Naive thymus-derived CD8-positive, alpha-beta T cell (primary cell): ENCODE results near the gene IRS2. TPM values are rescaled to one million over a fixed set of nuclear protein-coding genes. Genes with fewer than 3 reads are reported as not detected.
A peak's percentile ranks its signal among the peaks of the same experiment; 100 is the strongest.
"Not testable (repeated sequence)": the region's sequence is repeated elsewhere in the genome, so short reads cannot be mapped to it uniquely, and the experiment has no call there.

Source experiments
- ATAC-seq, 2 donors: fragments of 150-1000 bp; cut with Tn5 transposase in 1 of 2; sonication (Bioruptor Pico), chemical (Tn5 transposase) in 1 of 2; 1 replicate in 1 of 2; 2 replicates in 1 of 2; pipeline ENCODE4 v1.10.0; 2021; ENCODE audit warnings: mild to moderate bottlenecking in 2 of 2, moderate library complexity in 2 of 2
- POLR2A ChIA-PET: fragments of 350-600 bp; sonication (Branson Sonifier 250); formaldehyde crosslinking; loops from one replicate; lab custom pipeline; 2021; ENCODE audit warnings: antibody characterized with exemption; lab: Charles Lee
- DNase-seq, 10 donors: peaks; one replicate each; pipeline versions ENCODE4 v3.0.0 to v3.0.0-alpha.2; 2020 to 2022
- H3K27ac Mint-ChIP-seq, 10 donors: one replicate each; pipeline ENCODE4 v1.8.0; 2020 to 2022; ENCODE audit warnings: mild to moderate bottlenecking in 10 of 10, mixed read lengths in 10 of 10, moderate library complexity in 4 of 10, inconsistent platforms in 1 of 10
- H3K27me3 Mint-ChIP-seq, 5 donors: one replicate each; pipeline ENCODE4 v1.8.0; 2021 to 2022; ENCODE audit warnings: mixed read lengths in 5 of 5
- H3K36me3 Mint-ChIP-seq, 3 donors: one replicate each; pipeline ENCODE4 v1.8.0; 2020 to 2022; ENCODE audit warnings: mixed read lengths in 3 of 3, mild to moderate bottlenecking in 2 of 3, inconsistent platforms in 1 of 3
- H3K4me1 Mint-ChIP-seq, 4 donors: one replicate each; pipeline ENCODE4 v1.8.0; 2021 to 2022; ENCODE audit warnings: mixed read lengths in 4 of 4
- H3K4me3 Mint-ChIP-seq, 10 donors: one replicate each; pipeline ENCODE4 v1.8.0; 2020 to 2022; ENCODE audit warnings: mild to moderate bottlenecking in 10 of 10, mixed read lengths in 10 of 10, moderate library complexity in 6 of 10, inconsistent platforms in 1 of 10
- H3K9me3 Mint-ChIP-seq, 9 donors: one replicate each; pipeline ENCODE4 v1.8.0; 2020 to 2022; ENCODE audit warnings: mixed read lengths in 9 of 9, mild to moderate bottlenecking in 3 of 9, inconsistent platforms in 1 of 9, moderate library complexity in 1 of 9
- polyA plus RNA-seq, 3 donors: library from polyadenylated mRNA; unstranded; fragments of 300-500 nt; fragmentation: Illumina TruSeq; gene quantifications; one replicate each; pipeline ENCODE4 v1.2.3, GENCODE V29; 2021
- total RNA-seq, 8 experiments: library from RNA in 2 of 8; stranded (reverse) in 2 of 8; gene quantifications; one replicate each; pipeline ENCODE4 v1.2.3 and lab custom pipeline; 2021 to 2026

IRS2 gene
- total and polyA plus RNA-seq, 5 experiments from 2014 or later, result 2.1 to 21.5 (median 2.9) TPM

- ATAC-seq, DNase-seq, H3K9me3 Mint-ChIP-seq, H3K36me3 Mint-ChIP-seq, POLR2A ChIA-PET: not testable (repeated sequence)
- peak overlapping the region in 1 of 10 donors; percentile 63 for H3K27ac Mint-ChIP-seq
- H3K4me1 Mint-ChIP-seq, result peaks cover 10 to 21% (median 14%) of the 10 kb centered on the region in 4 donors
- H3K27me3 Mint-ChIP-seq, result peaks cover 3 to 32% (median 14%) of the 10 kb centered on the region in 5 donors
- H3K4me3 Mint-ChIP-seq, result peak overlapping the region in 7 of 10 donors; percentile 70 to 93 (median 85)
Measured at GRCh38 chr13:109732470-109733170, 53.8 kb downstream of the IRS2 start.

GRCh38 chr13:109730812-109731335 lies 55.5 kb downstream of the IRS2 start:
- POLR2A ChIA-PET, result no interaction called here
- peaks cover 0 to 7% (median 0%) of the 10 kb centered on the region in 9 donors for H3K9me3 Mint-ChIP-seq
- peaks cover 6 to 44% (median 18%) of the 10 kb centered on the region in 5 donors for H3K27me3 Mint-ChIP-seq

DNA sequence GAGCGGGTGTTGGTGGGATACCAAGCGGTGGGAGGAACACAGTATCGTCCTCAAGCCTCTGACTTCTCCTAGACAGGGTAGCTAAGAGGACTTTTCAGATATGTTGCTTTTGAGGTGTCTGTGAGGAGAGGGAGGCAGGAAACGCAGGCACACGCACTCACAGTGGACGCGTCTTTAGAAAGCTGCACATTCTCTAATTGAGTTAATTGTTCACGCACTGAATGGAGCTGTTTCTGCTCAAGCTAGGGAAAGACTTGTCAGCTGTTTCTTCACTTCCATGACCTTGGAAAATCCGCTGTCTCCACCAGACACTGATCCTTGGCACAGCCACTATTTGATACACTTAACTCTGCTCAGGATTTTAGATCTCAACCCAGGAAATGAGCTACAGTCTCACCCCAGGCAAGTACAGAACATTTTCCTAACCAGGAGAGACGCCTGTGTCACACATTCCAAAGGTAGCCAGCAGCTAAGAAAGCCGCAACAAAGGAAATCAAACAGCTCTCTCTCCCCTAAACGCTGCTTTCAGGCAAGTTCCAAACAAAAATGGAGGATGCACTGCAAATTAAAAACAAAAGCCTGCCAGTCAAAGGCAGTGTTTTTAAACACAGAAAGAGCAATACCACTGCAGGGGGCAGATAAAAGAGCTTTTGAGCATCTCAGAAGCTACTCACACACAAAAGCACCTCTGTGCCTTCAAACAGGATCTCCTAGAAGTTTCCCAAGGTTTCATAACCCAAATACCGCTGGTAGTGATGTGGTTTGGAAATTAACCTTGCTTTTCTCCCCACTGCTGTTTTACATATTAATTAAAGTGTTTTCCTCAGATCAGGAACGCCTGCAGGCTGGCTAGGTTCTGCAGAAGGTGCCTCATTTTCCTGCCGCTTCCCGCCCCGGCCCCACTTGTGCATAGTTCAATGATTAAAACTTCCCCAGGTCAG lies 57.3 kb downstream of the IRS2 start:
- H3K9me3 Mint-ChIP-seq, result peaks cover 0 to 7% (median 0%) of the 10 kb centered on the region in 9 donors
- POLR2A ChIA-PET, result no interaction called here
- no peak for ATAC-seq
- DNase-seq, result no peak
- peaks cover 6 to 44% (median 18%) of the 10 kb centered on the region in 5 donors for H3K27me3 Mint-ChIP-seq
- peaks cover 10 to 21% (median 19%) of the 10 kb centered on the region in 4 donors for H3K4me1 Mint-ChIP-seq
- peak overlapping the region in 2 of 10 donors; percentile 8 to 70 for H3K27ac Mint-ChIP-seq
- no peaks in the 10 kb centered on the region for H3K36me3 Mint-ChIP-seq
- H3K4me3 Mint-ChIP-seq, result no peak overlapping the region

More at GRCh38 chr13:109730812-109731335, 55.5 kb downstream of the IRS2 start:
- ATAC-seq, result no peak
- Mint-ChIP-seq H3K4me3 (peak overlapping the region in 5 of 10 donors; percentile 22 to 93 (median 58)), H3K27ac (no peak overlapping the region), H3K4me1 (peaks cover 10 to 21% (median 13%) of the 10 kb centered on the region in 4 donors), H3K36me3 (no peaks in the 10 kb centered on the region)
- no peak for DNase-seq

GRCh38 chr13:109728061-109728460 lies 58.3 kb downstream of the IRS2 start:
- no peak overlapping the region for H3K4me3 Mint-ChIP-seq
- H3K9me3 Mint-ChIP-seq, result peaks cover 0 to 6% (median 0%) of the 10 kb centered on the region in 9 donors
- no peaks in the 10 kb centered on the region for H3K36me3 Mint-ChIP-seq
- H3K27ac Mint-ChIP-seq, result no peak overlapping the region
- DNase-seq (no peak), ATAC-seq (no peak)
- peaks cover 7 to 38% (median 15%) of the 10 kb centered on the region in 5 donors for H3K27me3 Mint-ChIP-seq
- POLR2A ChIA-PET, result no interaction called here
- H3K4me1 Mint-ChIP-seq, result peaks cover 5 to 15% (median 10%) of the 10 kb centered on the region in 4 donors

- Mint-ChIP-seq H3K27ac (no peak overlapping the region), H3K36me3 (no peaks in the 10 kb centered on the region), H3K27me3 (peaks cover 7 to 36% (median 15%) of the 10 kb centered on the region in 5 donors), H3K4me3 (no peak overlapping the region), H3K4me1 (peaks cover 5 to 15% (median 10%) of the 10 kb centered on the region in 4 donors), H3K9me3 (peaks cover 0 to 6% (median 0%) of the 10 kb centered on the region in 9 donors)
- POLR2A ChIA-PET, result no interaction called here
- ATAC-seq, result no peak
- no peak for DNase-seq
Measured at GRCh38 chr13:109727251-109727650, 59.1 kb downstream of the IRS2 start.

DNA sequence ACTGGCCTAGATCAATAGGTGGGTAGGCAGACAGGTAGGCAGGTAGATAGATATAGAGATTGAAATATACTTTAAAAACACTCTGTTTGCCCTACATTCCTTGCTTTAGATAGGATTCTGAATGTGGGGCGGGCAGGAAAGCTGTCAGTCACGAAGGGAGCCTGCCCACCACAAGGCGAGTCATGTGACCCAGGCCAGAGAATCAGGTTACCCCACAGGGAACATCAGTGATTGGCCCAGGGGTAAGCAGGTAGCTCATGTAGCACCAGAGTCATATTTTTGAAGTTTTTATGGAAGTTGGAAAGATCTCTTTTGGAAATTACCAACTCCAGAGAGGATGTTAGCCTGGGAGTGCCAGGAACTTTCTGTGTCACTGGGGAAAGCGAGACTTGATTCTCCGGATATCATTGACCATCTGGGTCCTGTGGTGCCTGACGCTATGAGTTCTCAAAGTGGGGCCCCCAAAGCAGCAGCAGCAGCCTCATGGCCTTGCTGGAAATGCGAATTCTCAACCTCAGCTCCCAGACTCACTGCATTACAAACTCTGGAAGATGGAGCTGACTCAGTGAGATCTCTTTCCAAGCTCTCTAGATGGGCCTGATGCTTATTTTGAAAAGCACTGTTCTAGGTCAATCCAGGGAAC lies 60.3 kb downstream of the IRS2 start:
- peaks cover 7 to 36% (median 15%) of the 10 kb centered on the region in 5 donors for H3K27me3 Mint-ChIP-seq
- ATAC-seq, result no peak
- H3K4me3 Mint-ChIP-seq, result no peak overlapping the region
- DNase-seq, result no peak
- H3K9me3 Mint-ChIP-seq, result peaks cover 0 to 2% (median 0%) of the 10 kb centered on the region in 9 donors
- peaks cover 1 to 9% (median 5%) of the 10 kb centered on the region in 4 donors for H3K4me1 Mint-ChIP-seq
- no peaks in the 10 kb centered on the region for H3K36me3 Mint-ChIP-seq
- no peak overlapping the region for H3K27ac Mint-ChIP-seq
- POLR2A ChIA-PET, result no interaction called here

- peaks cover under 1 to 11% (median 5%) of the 10 kb centered on the region in 4 donors for H3K4me1 Mint-ChIP-seq
- H3K27me3 Mint-ChIP-seq, result peaks cover 7 to 36% (median 16%) of the 10 kb centered on the region in 5 donors
- H3K36me3 Mint-ChIP-seq, result no peaks in the 10 kb centered on the region
- H3K27ac Mint-ChIP-seq, result peak overlapping the region in 1 of 10 donors; percentile 26
- peaks cover 0 to 2% (median 0%) of the 10 kb centered on the region in 9 donors for H3K9me3 Mint-ChIP-seq
- DNase-seq, result no peak
- no peak for ATAC-seq
- POLR2A ChIA-PET, result no interaction called here
- H3K4me3 Mint-ChIP-seq, result no peak overlapping the region
Measured at GRCh38 chr13:109725297-109725696, 61.1 kb downstream of the IRS2 start.

DNA sequence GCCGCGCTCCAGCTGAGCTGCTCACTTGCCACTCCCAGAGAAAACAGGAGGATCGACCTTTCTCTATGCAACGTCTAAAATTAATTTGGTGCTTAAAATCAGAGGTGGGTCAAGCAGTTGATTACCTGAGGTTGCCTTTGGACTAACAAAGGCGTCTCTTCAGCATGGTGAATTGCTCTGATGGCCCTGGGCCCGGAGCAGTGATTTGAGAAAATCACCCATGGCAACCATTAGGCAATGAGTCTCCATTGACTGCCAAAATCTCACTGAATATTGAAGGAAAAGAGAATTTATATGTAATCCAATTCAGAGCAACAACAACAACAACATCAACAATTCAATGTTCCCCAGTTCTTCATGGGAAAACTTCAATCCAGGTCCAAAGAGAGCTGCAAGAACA lies 61.8 kb downstream of the IRS2 start:
- Mint-ChIP-seq H3K27me3 (peaks cover 7 to 32% (median 16%) of the 10 kb centered on the region in 5 donors), H3K4me1 (peaks cover 2 to 15% (median 3%) of the 10 kb centered on the region in 4 donors), H3K27ac (no peak overlapping the region), H3K4me3 (no peak overlapping the region), H3K36me3 (no peaks in the 10 kb centered on the region), H3K9me3 (no peaks in the 10 kb centered on the region)
- POLR2A ChIA-PET, result no interaction called here
- ATAC-seq, result no peak
- no peak for DNase-seq

- H3K4me3 Mint-ChIP-seq, result no peak overlapping the region
- peaks cover 2 to 15% (median 3%) of the 10 kb centered on the region in 4 donors for H3K4me1 Mint-ChIP-seq
- no peaks in the 10 kb centered on the region for H3K9me3 Mint-ChIP-seq
- DNase-seq, result no peak
- H3K36me3 Mint-ChIP-seq, result no peaks in the 10 kb centered on the region
- no peak for ATAC-seq
- POLR2A ChIA-PET, result no interaction called here
- H3K27me3 Mint-ChIP-seq, result peaks cover under 1 to 16% (median 7%) of the 10 kb centered on the region in 5 donors
- H3K27ac Mint-ChIP-seq, result no peak overlapping the region
Measured at GRCh38 chr13:109723046-109723445, 63.3 kb downstream of the IRS2 start.

- DNase-seq, result no peak
- H3K4me3 Mint-ChIP-seq, result no peak overlapping the region
- H3K36me3 Mint-ChIP-seq, result no peaks in the 10 kb centered on the region
- H3K9me3 Mint-ChIP-seq, result no peaks in the 10 kb centered on the region
- POLR2A ChIA-PET, result no interaction called here
- no peak for ATAC-seq
- H3K27ac Mint-ChIP-seq, result no peak overlapping the region
- peaks cover 0 to 6% (median 3%) of the 10 kb centered on the region in 5 donors for H3K27me3 Mint-ChIP-seq
- H3K4me1 Mint-ChIP-seq, result peaks cover 2 to 15% (median 3%) of the 10 kb centered on the region in 4 donors
Measured at GRCh38 chr13:109722068-109722467, 64.3 kb downstream of the IRS2 start.

DNA sequence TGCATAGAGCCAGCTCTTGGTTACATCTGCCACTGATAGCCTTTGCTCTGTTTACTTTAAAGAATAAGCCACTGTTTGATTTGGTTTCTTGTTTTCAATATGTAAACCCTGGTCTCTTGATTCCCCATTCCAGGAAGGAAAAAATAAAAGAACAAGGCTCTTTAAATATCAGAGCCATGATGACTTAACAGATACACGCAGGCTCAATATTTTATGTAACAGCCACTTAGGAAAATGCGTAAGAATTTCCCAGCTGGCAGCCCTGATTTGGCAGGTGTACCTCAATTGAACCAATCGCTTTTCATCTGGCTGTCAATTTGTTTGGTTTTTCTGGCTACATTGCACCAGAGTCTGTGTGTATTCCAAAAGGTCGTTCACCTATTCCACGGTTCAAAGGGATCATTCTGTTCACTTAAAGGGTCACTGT lies 65.6 kb downstream of the IRS2 start:
- peaks cover 0 to 3% (median 0%) of the 10 kb centered on the region in 5 donors for H3K27me3 Mint-ChIP-seq
- no peaks in the 10 kb centered on the region for H3K36me3 Mint-ChIP-seq
- H3K4me1 Mint-ChIP-seq, result peaks cover 2 to 15% (median 3%) of the 10 kb centered on the region in 4 donors
- ATAC-seq (no peak), DNase-seq (no peak)
- no peak overlapping the region for H3K27ac Mint-ChIP-seq
- no peak overlapping the region for H3K4me3 Mint-ChIP-seq
- POLR2A ChIA-PET, result no interaction called here
- H3K9me3 Mint-ChIP-seq, result no peaks in the 10 kb centered on the region
